Measurements from ENCODE around the gene TMEM259. TPM values are rescaled to one million over a fixed set of nuclear protein-coding genes. Genes with fewer than 3 reads are reported as not detected.

TMEM259 gene
- total RNA-seq, 1 donor from 2014 or later = 257 TPM

GRCh38 chr19:964761-965694, 55.9 kb downstream of the TMEM259 start:
- no peak for ATAC-seq (ENCODE audit: low read depth)
- Mint-ChIP-seq H3K27ac (no peak overlapping the region), H3K4me3 (no peak overlapping the region)

GRCh38 chr19:964116-964520, 56.8 kb downstream of the TMEM259 start:
- ChIA-PET POLR2A (no interaction called here), CTCF (no interaction called here)
- peaks cover 49% of the 10 kb centered on the region for H3K36me3 Mint-ChIP-seq (ENCODE audit: low read depth)
- no peak for TF ChIP-seq CTCF (IDR thresholded peaks at IDR 0.05)
- intact Hi-C loops (cut with micrococcal nuclease) = no loop called here
- no peak for ATAC-seq (ENCODE audit: low read depth)
- DNase-seq = no peak
- H3K4me1 Mint-ChIP-seq = peaks cover 2% of the 10 kb centered on the region
- no peak overlapping the region for H3K27ac Mint-ChIP-seq
- H3K27me3 Mint-ChIP-seq = no peaks in the 10 kb centered on the region
- no peak overlapping the region for H3K4me3 Mint-ChIP-seq
- H3K9me3 Mint-ChIP-seq = no peaks in the 10 kb centered on the region

More at GRCh38 chr19:964761-965694, 55.9 kb downstream of the TMEM259 start:
- CTCF ChIA-PET = interaction anchor here (0.6 kb wide), 1 partner anchor 19 kb away, joined by 4 read pairs; no protein-coding TSS in a partner anchor
- POLR2A ChIA-PET = interaction anchor here (0.6 to 0.7 kb wide), 2 partner anchors 31 to 35 kb away, joined by 3 to 4 read pairs; no protein-coding TSS in a partner anchor
- Mint-ChIP-seq H3K4me1 (peaks cover 2% of the 10 kb centered on the region), H3K27me3 (no peaks in the 10 kb centered on the region), H3K36me3 (ENCODE audit: low read depth) (peaks cover 44% of the 10 kb centered on the region), H3K9me3 (no peaks in the 10 kb centered on the region)
- TF ChIP-seq CTCF (IDR thresholded peaks at IDR 0.05) = no peak
- intact Hi-C loops (cut with micrococcal nuclease) = no loop called here
- no peak for DNase-seq

- H3K27me3 Mint-ChIP-seq = no peaks in the 10 kb centered on the region
- ATAC-seq (ENCODE audit: low read depth) (no peak), DNase-seq (no peak)
- no peak overlapping the region for H3K27ac Mint-ChIP-seq
- H3K36me3 Mint-ChIP-seq (ENCODE audit: low read depth) = peaks cover 48% of the 10 kb centered on the region
- H3K4me1 Mint-ChIP-seq = peaks cover 2% of the 10 kb centered on the region
- H3K4me3 Mint-ChIP-seq = no peak overlapping the region
- no peaks in the 10 kb centered on the region for H3K9me3 Mint-ChIP-seq
- CTCF ChIA-PET = no interaction called here
- POLR2A ChIA-PET = no interaction called here
- intact Hi-C loops (cut with micrococcal nuclease) = no loop called here
- no peak for TF ChIP-seq CTCF (IDR thresholded peaks at IDR 0.05)
Measured at GRCh38 chr19:963486-963951, 57.4 kb downstream of the TMEM259 start.

GRCh38 chr19:962683-963400, 58.1 kb downstream of the TMEM259 start:
- ATAC-seq (ENCODE audit: low read depth) (no peak), DNase-seq (no peak)
- peaks cover 45% of the 10 kb centered on the region for H3K36me3 Mint-ChIP-seq (ENCODE audit: low read depth)
- no peak for TF ChIP-seq CTCF (IDR thresholded peaks at IDR 0.05)
- H3K4me3 Mint-ChIP-seq = no peak overlapping the region
- CTCF ChIA-PET = no interaction called here
- peaks cover 2% of the 10 kb centered on the region for H3K4me1 Mint-ChIP-seq
- POLR2A ChIA-PET = interaction anchor here (0.5 to 0.7 kb wide), 2 partner anchors 10 to 320 kb away, joined by 4 to 5 read pairs; no protein-coding TSS in a partner anchor
- H3K27ac Mint-ChIP-seq = no peak overlapping the region
- intact Hi-C loops (cut with micrococcal nuclease) = no loop called here
- H3K27me3 Mint-ChIP-seq = no peaks in the 10 kb centered on the region
- H3K9me3 Mint-ChIP-seq = no peaks in the 10 kb centered on the region
